Peyer's patch (tissue), 4 donors: ENCODE results near the gene OR8J3. TPM values are rescaled to one million over a fixed set of nuclear protein-coding genes. Genes with fewer than 3 reads are reported as not detected.

ENCODE experiments used
- DNase-seq, 3 donors: peaks; one replicate each; pipeline ENCODE4 v3.0.0-alpha.2; 2017 to 2019
- H3K27ac ChIP-seq, 4 donors: fragments of 200-600 bp; sonication (generic); one replicate each; pipeline ENCODE4 v1.5.1; 2016 to 2019
- H3K27me3 ChIP-seq, 2 donors: fragments of 200-600 bp; sonication (generic); one replicate each; pipeline ENCODE4 v1.5.1; 2019
- H3K36me3 ChIP-seq, 3 donors: fragments of 200-600 bp; sonication (generic); one replicate each; pipeline ENCODE4 v1.5.1; 2016 to 2019
- H3K4me1 ChIP-seq, 4 donors: fragments of 200-600 bp; sonication (generic); one replicate each; pipeline ENCODE4 v1.5.1; 2016 to 2019
- H3K4me3 ChIP-seq, 4 donors: fragments of 200-600 bp; sonication (generic); 1 replicate in 3 of 4; 2 replicates in 1 of 4; pipeline ENCODE4 v1.5.1; 2016 to 2019; ENCODE audit warnings: mild to moderate bottlenecking in 1 of 4
- H3K9me3 ChIP-seq, 4 donors: fragments of 200-600 bp; sonication (generic); one replicate each; pipeline ENCODE4 v1.5.1; 2016 to 2019; ENCODE audit warnings: mild to moderate bottlenecking in 1 of 4
- POLR2A ChIP-seq, 2 donors: fragments of 450-650 bp; IDR thresholded peaks; one replicate each; pipeline ENCODE4 v1.5.1; 2017; ENCODE audit warnings: antibody characterized with exemption in 2 of 2, mild to moderate bottlenecking in 2 of 2, moderate library complexity in 2 of 2
- small RNA-seq, 2 donors: library from RNA; depleted of rRNA; stranded (forward); fragments of <200 nt; gene quantifications; one replicate each; pipeline ENCODE3, GENCODE V24; 2016
- total RNA-seq, 4 donors: library from RNA; depleted of rRNA; stranded (reverse); fragments of >200 nt; gene quantifications; one replicate each; pipeline ENCODE4 v1.1.0, GENCODE V29; 2016
- TF ChIP-seq, protein P1 (sequence below), 6 experiments: fragments of 450-650 bp in 4 of 6; fragments of 200-600 bp in 2 of 6; sonication (generic) in 1 of 6; IDR thresholded peaks; one replicate each; pipeline ENCODE4 v1.5.1; 2017 to 2019; ENCODE audit warnings: antibody characterized with exemption in 6 of 6, mild to moderate bottlenecking in 3 of 6, moderate library complexity in 1 of 6

OR8J3 gene
- total RNA-seq, 4 donors from 2014 or later = not detected

DNA sequence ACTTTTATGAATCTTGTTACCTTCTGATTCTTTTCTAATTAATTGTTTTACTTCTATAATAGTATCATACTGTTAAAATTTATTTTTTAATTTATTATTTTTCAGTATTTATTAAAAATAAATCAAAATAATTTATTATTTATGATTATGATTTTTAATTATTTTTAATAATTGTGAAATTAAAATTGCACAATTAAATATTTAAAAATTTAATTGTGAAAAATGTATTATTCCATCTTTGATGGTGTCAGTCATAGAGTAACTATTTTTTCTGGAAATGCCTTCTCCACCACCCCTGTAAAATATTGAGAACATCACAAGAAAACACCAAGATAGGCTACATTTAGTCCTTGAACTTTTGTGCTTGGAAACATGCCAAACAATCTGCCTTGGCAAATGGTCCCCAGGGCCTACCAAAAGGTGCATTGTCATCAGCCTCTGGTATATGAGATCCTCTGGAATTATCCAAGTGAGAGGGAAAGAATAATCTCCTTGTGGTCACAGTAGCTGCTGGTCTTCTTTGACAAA lies 36.7 kb downstream of the OR8J3 start, which contains the start of gene OR8H2:
OR8H2 (plus strand) TSS at position 478 of the 528 bp plus-strand sequence. CDS start 1,356 bp downstream, outside the sequence.
- no peak for DNase-seq
- TF ChIP-seq, protein P1, sequence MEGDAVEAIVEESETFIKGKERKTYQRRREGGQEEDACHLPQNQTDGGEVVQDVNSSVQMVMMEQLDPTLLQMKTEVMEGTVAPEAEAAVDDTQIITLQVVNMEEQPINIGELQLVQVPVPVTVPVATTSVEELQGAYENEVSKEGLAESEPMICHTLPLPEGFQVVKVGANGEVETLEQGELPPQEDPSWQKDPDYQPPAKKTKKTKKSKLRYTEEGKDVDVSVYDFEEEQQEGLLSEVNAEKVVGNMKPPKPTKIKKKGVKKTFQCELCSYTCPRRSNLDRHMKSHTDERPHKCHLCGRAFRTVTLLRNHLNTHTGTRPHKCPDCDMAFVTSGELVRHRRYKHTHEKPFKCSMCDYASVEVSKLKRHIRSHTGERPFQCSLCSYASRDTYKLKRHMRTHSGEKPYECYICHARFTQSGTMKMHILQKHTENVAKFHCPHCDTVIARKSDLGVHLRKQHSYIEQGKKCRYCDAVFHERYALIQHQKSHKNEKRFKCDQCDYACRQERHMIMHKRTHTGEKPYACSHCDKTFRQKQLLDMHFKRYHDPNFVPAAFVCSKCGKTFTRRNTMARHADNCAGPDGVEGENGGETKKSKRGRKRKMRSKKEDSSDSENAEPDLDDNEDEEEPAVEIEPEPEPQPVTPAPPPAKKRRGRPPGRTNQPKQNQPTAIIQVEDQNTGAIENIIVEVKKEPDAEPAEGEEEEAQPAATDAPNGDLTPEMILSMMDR (IDR thresholded peaks at IDR 0.05) = no peak
- TF ChIP-seq POLR2A (IDR thresholded peaks at IDR 0.05) = no peak

DNA sequence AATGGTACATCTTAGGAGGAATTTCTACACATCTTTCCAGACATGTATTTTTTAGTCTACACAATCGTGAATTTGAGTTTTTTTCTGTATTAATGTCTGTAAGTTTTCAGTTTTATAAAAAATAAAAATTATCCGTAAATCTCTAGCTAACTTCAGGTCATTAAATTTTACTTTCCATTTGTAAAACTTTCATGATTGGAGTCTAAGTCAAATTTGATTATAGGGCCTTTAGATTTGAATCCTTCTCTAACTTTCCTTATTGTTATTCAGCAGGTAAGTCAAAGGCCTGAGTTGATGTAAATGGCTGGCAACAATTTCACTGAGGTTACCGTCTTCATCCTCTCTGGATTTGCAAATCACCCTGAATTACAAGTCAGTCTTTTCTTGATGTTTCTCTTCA lies 47.0 kb downstream of the OR8J3 start, which contains the start of gene OR8I2:
OR8I2 (plus strand) TSS at position 301 of the 400 bp plus-strand sequence; CDS start at position 301, 0 bp downstream.
- H3K9me3 ChIP-seq = no peaks in the 10 kb centered on the region
- no peak within 1 kb of the TSS for H3K27ac ChIP-seq
- TF ChIP-seq, protein P1 (IDR thresholded peaks at IDR 0.05) = no peak
- no peak for TF ChIP-seq POLR2A (IDR thresholded peaks at IDR 0.05)
- no peak within 1 kb of the TSS for H3K4me3 ChIP-seq
- no peaks in the 10 kb centered on the region for H3K4me1 ChIP-seq
- no peaks in the 10 kb centered on the region for H3K27me3 ChIP-seq
- H3K36me3 ChIP-seq = no peaks in the 10 kb centered on the region
- no peak for DNase-seq

More for the DNA sequence above, 36.7 kb downstream of the OR8J3 start, which contains the start of gene OR8H2:
- H3K27me3 ChIP-seq = no peaks in the 10 kb centered on the region
- H3K4me1 ChIP-seq = no peaks in the 10 kb centered on the region
- H3K27ac ChIP-seq = no peak within 1 kb of the TSS
- H3K36me3 ChIP-seq = no peaks in the 10 kb centered on the region
- H3K4me3 ChIP-seq = no peak within 1 kb of the TSS
- no peaks in the 10 kb centered on the region for H3K9me3 ChIP-seq

DNA sequence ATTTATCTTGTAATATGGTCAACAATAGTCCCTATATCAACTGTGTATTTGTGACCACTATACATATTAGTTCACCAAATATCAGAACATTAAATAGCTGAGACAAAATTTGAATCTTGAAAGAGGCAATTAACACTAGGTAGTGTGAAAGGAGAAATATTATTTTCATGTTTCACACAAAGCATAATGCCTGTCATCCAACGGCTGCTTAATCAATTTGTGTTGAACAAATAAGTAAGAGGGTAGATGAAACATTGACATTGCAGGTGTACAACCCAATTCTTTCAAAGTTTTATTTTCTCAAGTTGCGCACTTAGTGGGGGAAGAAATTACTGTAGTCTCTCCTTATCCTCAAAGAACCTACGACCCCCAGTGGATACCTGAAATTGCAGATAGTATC lies 50.3 kb downstream of the OR8J3 start:
- no peak overlapping the region for H3K27ac ChIP-seq
- H3K9me3 ChIP-seq = no peaks in the 10 kb centered on the region
- H3K4me1 ChIP-seq = no peaks in the 10 kb centered on the region
- no peak for DNase-seq
- H3K36me3 ChIP-seq = no peaks in the 10 kb centered on the region
- TF ChIP-seq, protein P1 (IDR thresholded peaks at IDR 0.05) = no peak
- TF ChIP-seq POLR2A (IDR thresholded peaks at IDR 0.05) = no peak
- no peak overlapping the region for H3K4me3 ChIP-seq
- H3K27me3 ChIP-seq = no peaks in the 10 kb centered on the region

Small RNA genes within 50 kb of the gene (small RNA-seq; reads per million reads assigned to genes)
- 0 reads per million in 2 donors for gene OR8I4P

Other genes starting within 250 kb of the OR8J3 start
- gene OR5W2, start 225.6 kb downstream of the OR8J3 start, total RNA-seq = not detected
- gene OR5I1, start 203.8 kb downstream of the OR8J3 start, total RNA-seq = not detected
- not detected for gene OR10AG1, start 170.3 kb downstream of the OR8J3 start, total RNA-seq
- not detected for gene OR5F1, start 145.6 kb downstream of the OR8J3 start, total RNA-seq
- gene OR5AS1, start 112.5 kb downstream of the OR8J3 start, total RNA-seq = not detected
- not detected for gene OR8I2, start 46.9 kb downstream of the OR8J3 start, total RNA-seq
- gene OR8H2, start 36.5 kb downstream of the OR8J3 start, total RNA-seq = not detected
- not detected for gene OR8H3, start 17.8 kb downstream of the OR8J3 start, total RNA-seq
- not detected for gene OR8K5, start 20.1 kb upstream of the OR8J3 start, total RNA-seq
- not detected for gene OR5J2, start 36.4 kb upstream of the OR8J3 start, total RNA-seq
- gene OR5T2, start 94.1 kb upstream of the OR8J3 start, total RNA-seq = not detected
- gene OR5T3, start 112.1 kb upstream of the OR8J3 start, total RNA-seq = not detected
- gene OR5T1, start 134.0 kb upstream of the OR8J3 start, total RNA-seq = not detected
- gene OR8H1, start 152.1 kb upstream of the OR8J3 start, total RNA-seq = not detected
- gene OR8K3, start 174.9 kb upstream of the OR8J3 start, total RNA-seq = not detected
- gene OR8K1, start 205.8 kb upstream of the OR8J3 start, total RNA-seq = not detected
- not detected for gene OR8J1, start 214.1 kb upstream of the OR8J3 start, total RNA-seq
- not detected for gene OR8U1, start 235.4 kb upstream of the OR8J3 start, total RNA-seq